IMR-90 (cell line): Measurements from ENCODE around the gene SMIM44. TPM values are rescaled to one million over a fixed set of nuclear protein-coding genes. Genes with fewer than 3 reads are reported as not detected.

Experiments used
- ATAC-seq: fragments of 200-7000 bp; cut with Tn5 transposase; 2 replicates; pipeline ENCODE4 v1.9.1; 2020; ENCODE audit warnings: low read depth, mild to moderate bottlenecking, moderate library complexity
- BruUV-seq: library from RNA; stranded (reverse); fragments of 400-500 nt; replicated peaks from 2 replicates; lab custom pipeline; 2021; lab: Mats Ljungman, UMichigan
- CTCF ChIA-PET: fragments of 300-600 bp; formaldehyde crosslinking; extraction: SDS; loops from one replicate; lab custom pipeline; 2021; ENCODE audit warnings: antibody characterized with exemption; lab: Yijun Ruan, JAX
- POLR2A ChIA-PET: fragments of 300-600 bp; sonication (Branson Sonifier 250); formaldehyde crosslinking; loops from one replicate; lab custom pipeline; 2022; ENCODE audit warnings: antibody characterized with exemption; ENCODE audit not compliant: unreplicated experiment; lab: Charles Lee
- DNase-seq: peaks from one replicate; pipeline ENCODE4 v3.0.0; 2013
- H2AFZ ChIP-seq: replicated peaks from 2 replicates; pipeline ENCODE3; 2013; ENCODE audit warnings: low read length, mild to moderate bottlenecking; ENCODE audit not compliant: poor library complexity
- H2AK5ac ChIP-seq: 2 replicates; pipeline ENCODE4 v1.6.1; 2013; ENCODE audit warnings: low read depth, low read length, inconsistent platforms
- H2AK9ac ChIP-seq: replicated peaks from 2 replicates; pipeline ENCODE3; 2013; ENCODE audit warnings: mild to moderate bottlenecking, low read depth, low read length, moderate library complexity; ENCODE audit not compliant: poor library complexity
- H2BK120ac ChIP-seq: 2 replicates; pipeline ENCODE4 v1.6.1; 2013; ENCODE audit warnings: low read depth, low read length, inconsistent platforms
- H2BK15ac ChIP-seq: 3 replicates; pipeline ENCODE4 v1.6.1; 2013; ENCODE audit warnings: low read depth, low read length, inconsistent platforms
- H2BK20ac ChIP-seq: 2 replicates; pipeline ENCODE4 v1.6.1; 2013; ENCODE audit warnings: low read depth, mild to moderate bottlenecking, inconsistent platforms, low read length, moderate library complexity
- H2BK5ac ChIP-seq: 2 replicates; pipeline ENCODE4 v1.6.1; 2013; ENCODE audit warnings: mild to moderate bottlenecking, low read depth, low read length, inconsistent platforms; ENCODE audit not compliant: poor library complexity, severe bottlenecking
- H3K14ac ChIP-seq: replicated peaks from 2 replicates; pipeline ENCODE4 v1.6.1; 2013; ENCODE audit warnings: low read depth, low read length, inconsistent platforms
- H3K18ac ChIP-seq: 2 replicates; pipeline ENCODE4 v1.6.1; 2013; ENCODE audit warnings: low read depth, low read length, control low read depth
- H3K23ac ChIP-seq: 2 replicates; pipeline ENCODE4 v1.6.1; 2013; ENCODE audit warnings: low read depth, low read length, inconsistent platforms
- H3K27ac ChIP-seq: 2 replicates; pipeline ENCODE4 v1.5.1; 2013; ENCODE audit warnings: mild to moderate bottlenecking, control low read depth, low read length; ENCODE audit not compliant: insufficient read depth
- H3K27me3 ChIP-seq: 2 replicates; pipeline ENCODE4 v1.6.1; 2013; ENCODE audit warnings: low read length; ENCODE audit not compliant: control insufficient read depth, insufficient read depth
- H3K36me3 ChIP-seq: 2 replicates; pipeline ENCODE4 v1.6.1; 2013; ENCODE audit warnings: low read length, mixed read lengths; ENCODE audit not compliant: control insufficient read depth, insufficient read depth
- H3K4ac ChIP-seq: 2 replicates; pipeline ENCODE4 v1.6.1; 2013; ENCODE audit warnings: low read depth, low read length, inconsistent platforms
- H3K4me1 ChIP-seq: 2 replicates; pipeline ENCODE4 v1.6.1; 2013; ENCODE audit warnings: low read length, mixed read lengths; ENCODE audit not compliant: control insufficient read depth, insufficient read depth
- H3K4me2 ChIP-seq: 2 replicates; pipeline ENCODE4 v1.6.1; 2013; ENCODE audit warnings: low read depth, mild to moderate bottlenecking, control low read depth, low read length, moderate library complexity
- H3K4me3 ChIP-seq: 2 replicates; pipeline ENCODE4 v1.5.1; 2013; ENCODE audit warnings: low read depth, mild to moderate bottlenecking, control low read depth, low read length, moderate library complexity; ENCODE audit not compliant: insufficient read depth
- H3K56ac ChIP-seq: 2 replicates; pipeline ENCODE4 v1.6.1; 2013; ENCODE audit warnings: low read length, inconsistent platforms; ENCODE audit not compliant: insufficient read depth; ENCODE audit errors: extremely low read depth
- H3K79me1 ChIP-seq, 2 experiments: 2 replicates each; pipeline ENCODE4 v1.6.1; 2013; ENCODE audit warnings: low read length in 2 of 2, inconsistent platforms in 1 of 2, low read depth in 1 of 2
- H3K9ac ChIP-seq: 2 replicates; pipeline ENCODE4 v1.6.1; 2013; ENCODE audit warnings: low read depth, low read length, control low read depth
- H3K9me1 ChIP-seq: 2 replicates; pipeline ENCODE4 v1.6.1; 2013; ENCODE audit warnings: low read length, inconsistent platforms; ENCODE audit not compliant: insufficient read depth
- H3K9me3 ChIP-seq: 2 replicates; pipeline ENCODE4 v1.6.1; 2013; ENCODE audit warnings: low read length; ENCODE audit not compliant: control insufficient read depth, insufficient read depth
- H4K20me1 ChIP-seq: 2 replicates; pipeline ENCODE4 v1.6.1; 2013; ENCODE audit warnings: low read length, inconsistent platforms; ENCODE audit not compliant: insufficient read depth
- H4K5ac ChIP-seq: 2 replicates; pipeline ENCODE4 v1.6.1; 2013; ENCODE audit warnings: mild to moderate bottlenecking, low read depth, low read length, control low read depth
- H4K8ac ChIP-seq, 2 experiments: 2 replicates each; pipeline ENCODE4 v1.6.1; 2013; ENCODE audit warnings: low read depth in 2 of 2, low read length in 2 of 2, control low read depth in 1 of 2, inconsistent platforms in 1 of 2
- H4K91ac ChIP-seq: 2 replicates; pipeline ENCODE4 v1.6.1; 2013; ENCODE audit warnings: low read depth, low read length, inconsistent platforms; ENCODE audit not compliant: insufficient read depth
- BHLHE40 ChIP-seq: fragments of 150-350 bp; IDR thresholded peaks from 2 replicates; pipeline ENCODE4 v1.6.1; 2016; ENCODE audit warnings: mild to moderate bottlenecking, low read depth, low read length
- CEBPB ChIP-seq: IDR thresholded peaks from 2 replicates; pipeline ENCODE4 v1.6.1; 2012; ENCODE audit warnings: low read depth, low read length, improper control_type of control experiment
- FOS ChIP-seq: fragments of 150-350 bp; IDR thresholded peaks from 2 replicates; pipeline ENCODE4 v1.6.1; 2016; ENCODE audit warnings: low read depth, low read length
- MAFK ChIP-seq: IDR thresholded peaks from 2 replicates; pipeline ENCODE4 v1.6.1; 2012; ENCODE audit warnings: low read depth, low read length, improper control_type of control experiment
- MXI1 ChIP-seq: IDR thresholded peaks from 2 replicates; pipeline ENCODE4 v1.6.1; 2012; ENCODE audit warnings: low read depth, mild to moderate bottlenecking, low read length, moderate library complexity, borderline replicate concordance
- NFE2L2 ChIP-seq: fragments of 150-350 bp; IDR thresholded peaks from 2 replicates; pipeline ENCODE4 v1.6.1; 2016; ENCODE audit warnings: low read depth, mild to moderate bottlenecking, low read length
- POLR2A ChIP-seq: IDR thresholded peaks from 2 replicates; pipeline ENCODE4 v1.6.1; 2012; ENCODE audit warnings: mild to moderate bottlenecking, low read depth, low read length
- RAD21 ChIP-seq: IDR thresholded peaks from 2 replicates; pipeline ENCODE4 v1.6.1; 2012; ENCODE audit warnings: low read length, improper control_type of control experiment
- RCOR1 ChIP-seq: IDR thresholded peaks from 2 replicates; pipeline ENCODE4 v1.6.1; 2012; ENCODE audit warnings: mild to moderate bottlenecking, low read length, improper control_type of control experiment; ENCODE audit not compliant: insufficient replicate concordance
- RFX5 ChIP-seq: IDR thresholded peaks from 2 replicates; pipeline ENCODE4 v1.8.0; 2012; ENCODE audit warnings: low read depth, mild to moderate bottlenecking, low read length, moderate library complexity
- SMC3 ChIP-seq: fragments of 150-350 bp; IDR thresholded peaks from 2 replicates; pipeline ENCODE4 v1.6.1; 2016; ENCODE audit warnings: low read depth, mild to moderate bottlenecking, antibody characterized with exemption, low read length, moderate library complexity
- WGBS, 2 experiments: methylation state at CpG; one replicate each; pipeline versions ENCODE4 v1.1.5 to v1.1.7; 2013; ENCODE audit warnings: missing lambda C conversion rate in 2 of 2; ENCODE audit not compliant: insufficient read length in 1 of 2; ENCODE audit errors: extremely low coverage in 2 of 2; 5-methylcytosine and 5-hydroxymethylcytosine counted together
- dilution Hi-C: fragments of 300-500 bp; cut with HindIII; formaldehyde crosslinking; loops from one replicate; pipeline ENCODE4 v1.14.3; 2018; ENCODE audit warnings: low sequenced_read_pairs; ENCODE audit not compliant: unreplicated experiment
- in situ Hi-C: fragments of 300-500 bp; cut with MboI; formaldehyde crosslinking; loops from 3 replicates; pipeline ENCODE4 v1.14.3; 2019; ENCODE audit warnings: low sequenced_read_pairs, inconsistent platforms, mixed read lengths
- intact Hi-C: fragments of 100-400 bp; cut with micrococcal nuclease; formaldehyde crosslinking; loops from 2 replicates; pipeline ENCODE4 v1.10.0; 2022
- polyA plus RNA-seq, 3 experiments: library from polyadenylated mRNA; depleted of rRNA; stranded (reverse); fragments of >200 nt; gene quantifications; 2 replicates each; pipeline ENCODE4 v1.2.3, GENCODE V29; 2012; ENCODE audit warnings: low replicate concordance in 1 of 3
- total RNA-seq: library from RNA; depleted of rRNA; stranded (reverse); fragments of >200 nt; gene quantifications from 2 replicates; pipeline ENCODE4 v1.2.3, GENCODE V29; 2012
- TF ChIP-seq, protein P1 (sequence below): fragments of 150-350 bp; IDR thresholded peaks from 2 replicates; pipeline ENCODE4 v1.6.1; 2017; ENCODE audit warnings: mild to moderate bottlenecking, antibody characterized with exemption, low read length, low read depth
- TF ChIP-seq, protein P2 (sequence below): conservative IDR thresholded peaks from 2 replicates; pipeline ENCODE4 v1.5.1; 2012; ENCODE audit warnings: mild to moderate bottlenecking, low read depth, low read length, improper control_type of control experiment
- TF ChIP-seq, protein P3 (sequence below): fragments of 150-350 bp; IDR thresholded peaks from 2 replicates; pipeline ENCODE4 v1.6.1; 2016; ENCODE audit warnings: low read depth, mild to moderate bottlenecking, low read length, moderate library complexity, borderline replicate concordance

The SMIM44 gene
- total and polyA plus RNA-seq, 2 of the 4 experiments (the other 2 are of a cell fraction), result not detected

DNA sequence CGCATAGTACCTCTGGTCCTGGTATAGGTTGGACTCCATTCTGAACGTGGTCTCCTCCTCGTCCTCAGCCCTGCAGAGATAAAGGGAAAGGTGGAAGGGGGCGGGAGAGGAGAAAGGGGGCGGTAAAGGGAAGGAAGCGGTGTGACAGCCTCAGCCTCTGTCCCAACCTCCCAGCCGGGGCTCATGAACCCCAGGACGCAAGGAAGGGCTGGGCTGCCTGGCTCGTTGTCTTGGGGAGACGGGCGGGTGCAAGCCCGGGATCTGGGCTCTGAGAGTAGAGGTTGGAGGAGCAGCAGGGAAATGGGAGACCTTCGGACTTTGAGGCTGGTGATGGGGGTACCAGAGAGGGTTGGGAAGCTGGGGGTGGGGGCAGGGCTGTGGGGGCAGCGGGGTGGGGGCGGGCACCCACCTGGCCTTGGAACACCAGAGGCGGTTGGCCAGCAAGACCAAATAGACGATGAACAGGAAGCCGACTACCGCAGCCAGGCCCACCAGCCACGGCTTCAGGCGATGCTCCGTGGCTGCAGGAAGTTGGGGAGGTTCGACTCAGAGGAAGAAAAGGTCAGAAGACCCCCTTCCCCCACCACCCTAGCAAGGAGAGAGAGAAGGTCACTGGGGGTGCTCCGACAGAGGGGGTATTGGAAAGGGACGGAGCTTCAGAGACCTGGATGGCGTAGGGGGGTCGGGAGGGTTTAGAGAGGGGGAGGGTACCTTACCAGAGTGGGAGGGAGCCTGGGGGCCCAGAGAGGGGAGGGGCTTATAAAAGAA lies 4.6 kb downstream of the SMIM44 start:
- H3K27ac ChIP-seq, result no peak overlapping the region
- H4K91ac ChIP-seq, result no peak overlapping the region
- no peak overlapping the region for H3K4ac ChIP-seq
- H3K4me1 ChIP-seq, result no peaks in the 10 kb centered on the region
- H2BK20ac ChIP-seq, result no peak overlapping the region
- H4K5ac ChIP-seq, result no peak overlapping the region
- no TSS peak for BruUV-seq
- dilution Hi-C loops, result no loop called here
- TF ChIP-seq CEBPB (no peak), POLR2A (no peak), RAD21 (no peak), NFE2L2 (no peak), MAFK (no peak), FOS (no peak), RFX5 (no peak), BHLHE40 (no peak), RCOR1 (no peak), MXI1 (no peak), SMC3 (no peak)
- TF ChIP-seq, protein P1, sequence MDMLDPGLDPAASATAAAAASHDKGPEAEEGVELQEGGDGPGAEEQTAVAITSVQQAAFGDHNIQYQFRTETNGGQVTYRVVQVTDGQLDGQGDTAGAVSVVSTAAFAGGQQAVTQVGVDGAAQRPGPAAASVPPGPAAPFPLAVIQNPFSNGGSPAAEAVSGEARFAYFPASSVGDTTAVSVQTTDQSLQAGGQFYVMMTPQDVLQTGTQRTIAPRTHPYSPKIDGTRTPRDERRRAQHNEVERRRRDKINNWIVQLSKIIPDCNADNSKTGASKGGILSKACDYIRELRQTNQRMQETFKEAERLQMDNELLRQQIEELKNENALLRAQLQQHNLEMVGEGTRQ, result no peak
- TF ChIP-seq, protein P2, sequence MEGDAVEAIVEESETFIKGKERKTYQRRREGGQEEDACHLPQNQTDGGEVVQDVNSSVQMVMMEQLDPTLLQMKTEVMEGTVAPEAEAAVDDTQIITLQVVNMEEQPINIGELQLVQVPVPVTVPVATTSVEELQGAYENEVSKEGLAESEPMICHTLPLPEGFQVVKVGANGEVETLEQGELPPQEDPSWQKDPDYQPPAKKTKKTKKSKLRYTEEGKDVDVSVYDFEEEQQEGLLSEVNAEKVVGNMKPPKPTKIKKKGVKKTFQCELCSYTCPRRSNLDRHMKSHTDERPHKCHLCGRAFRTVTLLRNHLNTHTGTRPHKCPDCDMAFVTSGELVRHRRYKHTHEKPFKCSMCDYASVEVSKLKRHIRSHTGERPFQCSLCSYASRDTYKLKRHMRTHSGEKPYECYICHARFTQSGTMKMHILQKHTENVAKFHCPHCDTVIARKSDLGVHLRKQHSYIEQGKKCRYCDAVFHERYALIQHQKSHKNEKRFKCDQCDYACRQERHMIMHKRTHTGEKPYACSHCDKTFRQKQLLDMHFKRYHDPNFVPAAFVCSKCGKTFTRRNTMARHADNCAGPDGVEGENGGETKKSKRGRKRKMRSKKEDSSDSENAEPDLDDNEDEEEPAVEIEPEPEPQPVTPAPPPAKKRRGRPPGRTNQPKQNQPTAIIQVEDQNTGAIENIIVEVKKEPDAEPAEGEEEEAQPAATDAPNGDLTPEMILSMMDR, result no peak
- TF ChIP-seq, protein P3, sequence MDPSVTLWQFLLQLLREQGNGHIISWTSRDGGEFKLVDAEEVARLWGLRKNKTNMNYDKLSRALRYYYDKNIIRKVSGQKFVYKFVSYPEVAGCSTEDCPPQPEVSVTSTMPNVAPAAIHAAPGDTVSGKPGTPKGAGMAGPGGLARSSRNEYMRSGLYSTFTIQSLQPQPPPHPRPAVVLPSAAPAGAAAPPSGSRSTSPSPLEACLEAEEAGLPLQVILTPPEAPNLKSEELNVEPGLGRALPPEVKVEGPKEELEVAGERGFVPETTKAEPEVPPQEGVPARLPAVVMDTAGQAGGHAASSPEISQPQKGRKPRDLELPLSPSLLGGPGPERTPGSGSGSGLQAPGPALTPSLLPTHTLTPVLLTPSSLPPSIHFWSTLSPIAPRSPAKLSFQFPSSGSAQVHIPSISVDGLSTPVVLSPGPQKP, result no peak
- in situ Hi-C loops, result loop anchor here (25.0 kb wide), 1 partner anchor 516 kb away; no protein-coding TSS in a partner anchor
- no peak overlapping the region for H2BK15ac ChIP-seq
- intact Hi-C loops, result no loop called here
- H2BK5ac ChIP-seq, result no peak overlapping the region
- H3K79me1 ChIP-seq, result no peaks in the 10 kb centered on the region
- ChIA-PET POLR2A (no interaction called here), CTCF (no interaction called here)
- H3K56ac ChIP-seq, result no peak overlapping the region
- no peak overlapping the region for H4K8ac ChIP-seq
- H3K14ac ChIP-seq, result no peak overlapping the region
- no CpG with 5 or more reads among the region's 27 CpGs for whole genome bisulfite sequencing, 2 experiments
- 0 out of 2 replicates have a peak overlapping the region, but pooled peaks have one; percentile 40 for H3K4me2 ChIP-seq
- H2AK5ac ChIP-seq, result no peak overlapping the region
- H3K18ac ChIP-seq, result no peak overlapping the region
- no peak overlapping the region for H2AK9ac ChIP-seq
- no peaks in the 10 kb centered on the region for H3K9me1 ChIP-seq
- no peak for ATAC-seq
- H2BK120ac ChIP-seq, result no peak overlapping the region
- peaks cover 43% of the 10 kb centered on the region for H3K27me3 ChIP-seq
- H2AFZ ChIP-seq, result peak overlapping the region; percentile 63
- H3K23ac ChIP-seq, result no peak overlapping the region
- no peaks in the 10 kb centered on the region; the same call in 1 of the 2 replicates for H3K9me3 ChIP-seq
- no peaks in the 10 kb centered on the region for H4K20me1 ChIP-seq
- DNase-seq, result no peak
- H3K9ac ChIP-seq, result no peak overlapping the region
- H3K36me3 ChIP-seq, result no peaks in the 10 kb centered on the region
- H3K4me3 ChIP-seq, result no peak overlapping the region
